Hippocampal formation (tissue), 2 donors: ENCODE measurements around the gene TPBGL.

ENCODE experiments used
- DNase-seq, 2 donors: peaks; one replicate each; lab custom pipeline; 2025; lab: John Stamatoyannopoulos, UW

The TPBGL gene

GRCh38 chr11:75212411-75212810 is 28.2 kb upstream of the TPBGL start:
- no peak for DNase-seq

DNA sequence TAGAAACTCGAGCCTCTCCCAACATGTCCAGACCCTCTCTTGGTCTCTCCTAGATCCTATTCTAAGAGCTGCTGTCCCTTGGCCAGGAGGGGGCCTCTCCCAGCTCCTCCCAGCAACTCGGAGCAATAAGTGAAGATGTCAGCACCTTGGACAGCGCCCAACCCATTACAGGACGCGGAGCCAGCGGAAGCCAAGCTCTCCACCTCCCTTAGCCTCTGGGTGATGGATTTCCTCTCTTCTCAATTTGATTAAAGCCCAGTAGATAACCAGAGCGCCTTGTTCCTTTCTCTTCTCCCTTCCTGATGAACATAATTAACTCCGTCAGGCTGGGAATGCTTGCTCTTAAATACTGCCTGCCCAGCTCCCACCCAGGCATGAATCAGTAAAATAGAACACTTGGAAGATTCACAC is 26.2 kb upstream of the TPBGL start:
- no peak for DNase-seq

GRCh38 chr11:75214843-75215242 is 25.7 kb upstream of the TPBGL start:
- no peak for DNase-seq

- no peak for DNase-seq
Observed at GRCh38 chr11:75219869-75220268, 20.7 kb upstream of the TPBGL start.

DNA sequence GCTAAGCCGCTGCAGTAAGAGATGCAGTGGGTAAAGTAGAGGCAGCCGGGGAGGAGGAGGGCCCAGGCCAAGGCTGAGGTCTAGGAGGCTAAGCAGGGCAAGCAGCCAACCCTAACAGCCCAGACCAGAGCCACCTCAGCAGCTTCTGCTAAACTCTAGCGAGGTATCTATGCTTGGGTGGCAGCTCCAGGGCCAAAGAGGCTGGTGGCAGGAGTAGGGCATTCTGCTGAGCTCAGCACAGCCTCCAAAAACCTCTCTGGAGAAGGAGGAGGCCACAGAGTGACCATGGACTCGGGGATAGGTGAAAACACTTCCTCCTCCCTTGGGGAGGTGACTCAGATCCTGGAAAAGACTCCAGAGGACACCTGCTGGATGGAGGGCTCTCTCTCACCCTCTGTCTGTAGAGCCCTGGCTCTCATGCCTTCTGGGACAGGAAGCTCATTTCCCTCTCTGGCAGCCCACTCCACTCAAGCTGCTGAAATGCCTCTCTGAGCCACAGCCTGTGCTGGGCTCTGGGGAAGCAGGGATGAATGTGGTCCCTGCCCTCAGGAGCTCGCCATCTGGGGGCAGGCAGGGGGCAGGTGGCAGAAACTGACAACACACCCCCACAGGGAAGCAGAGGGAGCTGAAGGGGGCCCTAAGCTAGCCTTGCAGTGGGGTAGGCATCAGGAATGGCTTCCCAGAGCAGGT is 16.5 kb upstream of the TPBGL start:
- no peak for DNase-seq

DNA sequence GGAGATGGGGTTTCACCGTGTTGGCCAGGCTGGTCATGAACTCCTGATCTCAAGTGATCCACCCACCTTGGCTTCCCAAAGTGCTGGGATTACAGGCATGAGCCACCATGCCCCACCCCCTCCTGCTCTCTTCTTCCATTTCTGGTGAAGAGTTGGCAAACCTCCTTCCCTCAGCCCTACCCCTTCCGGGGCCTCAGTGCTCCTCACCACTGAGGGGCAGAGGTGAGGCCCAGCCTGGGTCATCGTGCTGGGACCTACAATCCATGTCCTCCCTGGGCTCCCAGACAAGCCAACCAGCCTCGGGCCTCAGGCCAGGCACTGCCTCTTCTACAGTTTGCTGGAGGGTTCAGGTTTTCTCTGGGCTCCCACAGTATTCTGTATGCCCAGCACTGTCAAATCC is 14.8 kb upstream of the TPBGL start:
- no peak for DNase-seq

- no peak for DNase-seq
Observed at GRCh38 chr11:75229466-75229865, 11.1 kb upstream of the TPBGL start.

DNA sequence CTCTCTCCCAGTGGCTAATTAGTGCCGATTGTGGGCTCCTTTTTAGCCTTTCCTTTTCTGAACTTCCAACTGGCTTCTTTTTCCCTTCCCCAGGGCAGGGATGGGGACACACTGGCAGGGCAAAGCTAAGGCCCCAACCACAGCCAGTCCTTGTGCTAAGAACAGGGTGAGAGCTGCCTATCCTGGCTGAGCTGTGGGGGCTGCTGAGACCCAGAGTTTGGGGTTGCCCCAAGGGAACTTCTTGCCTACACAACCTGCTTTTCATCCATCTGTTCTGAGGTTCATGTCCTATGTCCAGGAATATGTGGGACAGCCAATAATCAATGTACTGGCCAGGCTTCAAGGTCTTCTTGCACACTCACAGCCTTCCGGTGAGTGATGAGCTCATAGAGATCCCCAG is 10.0 kb upstream of the TPBGL start:
- DNase-seq: no peak

DNA sequence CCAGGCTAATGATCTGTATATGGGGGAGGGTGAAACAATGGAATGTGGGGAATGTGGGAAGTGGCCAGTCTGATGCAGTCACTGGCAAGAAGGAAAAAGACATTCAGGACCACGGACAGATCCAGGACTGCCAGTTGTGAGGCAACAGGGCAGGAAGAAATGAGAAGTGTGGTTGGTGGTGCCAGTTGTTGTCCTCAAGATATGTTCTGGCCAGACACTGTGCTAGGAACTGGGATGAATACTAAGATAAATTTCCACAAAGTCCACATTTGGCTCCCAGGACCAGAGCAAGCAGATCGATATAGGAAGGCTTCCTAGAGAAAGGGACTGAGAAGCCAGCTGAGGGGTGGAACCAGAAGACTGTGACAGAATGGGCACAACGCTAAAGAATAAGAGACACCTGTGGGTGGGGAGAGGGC is 6.8 kb upstream of the TPBGL start:
- DNase-seq: no peak

DNA sequence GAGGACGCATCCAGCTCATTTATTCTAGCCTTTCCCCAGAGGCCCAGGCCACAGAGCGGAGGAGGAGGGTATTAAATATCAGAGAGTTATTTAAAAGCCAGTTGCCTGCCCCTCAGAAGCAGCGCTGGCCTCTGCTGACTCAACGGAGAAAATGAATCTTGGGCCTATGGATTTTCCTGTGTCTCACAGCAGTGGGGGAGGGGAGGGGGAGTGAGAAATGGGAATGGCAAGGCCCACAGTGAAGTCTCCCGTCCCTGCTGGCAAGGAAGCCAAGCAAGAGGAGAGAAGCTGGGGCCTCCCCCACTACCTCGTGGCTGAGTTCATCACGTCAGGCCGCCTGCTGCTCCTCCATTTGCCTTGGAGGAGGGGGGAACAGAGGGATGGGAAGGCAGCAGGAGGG is 4.5 kb upstream of the TPBGL start:
- no peak for DNase-seq

- no peak for DNase-seq
Observed at GRCh38 chr11:75237050-75237449, 3.5 kb upstream of the TPBGL start.

DNA sequence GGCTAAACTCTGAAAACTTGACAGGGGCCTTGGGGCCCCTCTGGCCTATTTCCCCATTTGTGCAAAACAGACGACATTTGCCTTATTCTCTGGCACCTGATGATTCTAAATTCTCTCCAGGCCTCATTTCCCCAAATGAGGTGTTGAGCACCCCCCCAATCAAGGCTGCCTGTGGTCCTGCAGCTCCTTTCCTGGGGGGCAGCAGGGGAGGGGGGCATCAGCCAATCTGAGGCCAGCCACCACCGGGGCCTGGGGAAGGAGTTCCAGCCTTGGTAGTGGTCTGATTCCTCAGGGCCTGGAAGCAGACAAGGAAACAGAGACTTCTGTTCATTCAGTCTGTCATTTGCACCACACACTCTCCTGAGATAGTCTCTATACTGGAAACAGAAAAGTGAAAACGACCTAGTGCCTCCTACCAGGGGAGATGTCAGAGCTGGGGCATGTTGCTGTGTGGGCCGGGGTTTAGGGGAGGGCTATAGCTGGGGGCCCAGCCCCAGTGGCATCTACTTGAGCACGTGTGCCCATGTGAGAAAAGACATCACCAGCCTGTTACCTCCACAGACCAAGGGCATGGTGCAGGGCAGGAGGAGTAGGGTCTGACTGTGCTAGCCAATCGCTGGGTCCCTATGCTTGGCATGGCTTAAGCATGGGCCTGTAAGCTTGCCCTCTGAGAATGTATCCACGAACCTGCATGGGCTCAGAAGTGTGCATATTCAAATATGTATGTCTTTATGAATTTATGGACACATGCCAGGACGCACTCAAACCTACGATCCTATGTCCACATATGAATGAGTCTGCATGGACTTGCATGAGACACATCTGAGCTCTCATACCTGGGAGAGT is 1.8 kb upstream of the TPBGL start:
- DNase-seq: no peak

GRCh38 chr11:75239531-75240290 is 863 bp upstream of the TPBGL start:
- DNase-seq: no peak

DNA sequence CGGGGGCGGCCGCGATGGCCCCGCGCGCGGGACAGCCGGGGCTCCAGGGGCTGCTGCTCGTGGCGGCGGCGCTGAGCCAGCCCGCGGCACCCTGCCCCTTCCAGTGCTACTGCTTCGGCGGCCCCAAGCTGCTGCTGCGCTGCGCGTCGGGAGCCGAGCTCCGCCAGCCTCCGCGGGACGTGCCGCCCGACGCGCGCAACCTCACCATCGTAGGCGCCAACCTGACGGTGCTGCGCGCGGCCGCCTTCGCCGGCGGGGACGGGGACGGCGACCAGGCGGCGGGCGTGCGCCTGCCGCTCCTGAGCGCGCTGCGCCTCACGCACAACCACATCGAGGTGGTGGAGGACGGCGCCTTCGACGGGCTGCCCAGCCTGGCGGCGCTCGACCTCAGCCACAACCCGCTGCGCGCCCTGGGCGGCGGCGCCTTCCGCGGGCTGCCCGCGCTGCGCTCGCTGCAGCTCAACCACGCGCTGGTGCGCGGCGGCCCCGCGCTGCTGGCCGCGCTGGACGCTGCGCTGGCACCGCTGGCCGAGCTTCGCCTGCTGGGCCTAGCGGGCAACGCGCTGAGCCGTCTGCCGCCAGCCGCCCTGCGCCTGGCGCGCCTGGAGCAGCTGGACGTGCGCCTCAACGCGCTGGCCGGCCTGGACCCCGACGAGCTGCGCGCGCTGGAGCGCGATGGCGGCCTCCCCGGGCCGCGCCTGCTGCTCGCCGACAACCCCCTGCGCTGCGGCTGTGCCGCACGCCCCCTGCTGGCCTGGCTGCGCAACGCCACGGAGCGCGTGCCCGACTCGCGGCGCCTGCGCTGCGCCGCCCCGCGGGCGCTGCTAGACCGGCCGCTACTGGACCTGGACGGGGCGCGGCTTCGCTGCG is 697 bp downstream of the TPBGL start:
- DNase-seq: peak; percentile 44 to 54

- DNase-seq: no peak
Observed at GRCh38 chr11:75241906-75242644, 1.5 kb downstream of the TPBGL start.

- DNase-seq: no peak
Observed at GRCh38 chr11:75242722-75243600, 2.4 kb downstream of the TPBGL start.

- no peak for DNase-seq
Observed at GRCh38 chr11:75244052-75244814, 3.7 kb downstream of the TPBGL start.

GRCh38 chr11:75245356-75246005 is 4.9 kb downstream of the TPBGL start:
- DNase-seq: no peak
